HCEC 1CT (cell line): ENCODE measurements around the gene SKOR1.

Experiments
- DNase-seq: peaks from one replicate; pipeline ENCODE4 v3.0.0-alpha.2; 2017

SKOR1 gene

DNA sequence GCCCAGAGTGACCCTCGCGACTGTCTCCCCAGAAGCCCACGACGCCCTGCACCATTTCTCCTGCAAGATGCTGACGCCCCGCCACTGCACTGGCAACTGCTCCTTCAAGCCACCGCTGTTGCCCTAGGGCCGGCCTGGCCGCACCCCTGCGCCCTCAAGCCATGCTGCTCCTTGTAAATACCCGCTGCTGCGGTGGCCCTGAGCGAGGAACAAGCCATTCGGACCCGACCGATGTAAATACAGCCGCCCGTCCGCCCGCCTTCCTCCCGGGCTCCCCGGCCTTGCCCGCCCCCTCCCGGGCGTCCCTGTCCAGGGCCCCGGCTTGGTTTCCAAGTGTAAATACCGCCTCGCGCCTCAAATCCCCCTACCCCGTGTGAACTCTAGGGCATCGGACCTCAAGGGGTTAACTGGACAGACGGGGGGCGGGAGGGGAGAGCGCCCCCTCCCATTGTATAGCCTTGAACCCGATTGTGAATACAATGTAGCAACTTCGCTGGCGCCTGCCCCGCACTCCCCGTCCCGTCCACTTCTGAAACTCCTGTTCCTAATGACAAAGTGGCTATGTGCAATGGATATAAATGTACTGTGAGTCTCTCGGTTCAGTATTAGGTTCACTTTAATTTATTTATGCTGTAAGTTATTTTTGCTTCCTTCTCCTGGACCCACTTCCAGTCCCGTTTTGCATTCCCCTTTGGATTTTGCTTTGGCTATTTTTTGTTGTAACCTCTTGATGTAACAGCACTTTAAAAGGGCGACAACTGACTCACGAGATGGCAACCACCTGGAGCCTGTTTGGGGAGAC, 8.6 kb downstream of the SKOR1 start:
- peak; percentile 34 for DNase-seq

GRCh38 chr15:67834581-67835296, 9.4 kb downstream of the SKOR1 start:
- no peak for DNase-seq

- no peak for DNase-seq
These were observed 10.2 kb downstream of the SKOR1 start for GRCh38 chr15:67835297-67836133.

DNA sequence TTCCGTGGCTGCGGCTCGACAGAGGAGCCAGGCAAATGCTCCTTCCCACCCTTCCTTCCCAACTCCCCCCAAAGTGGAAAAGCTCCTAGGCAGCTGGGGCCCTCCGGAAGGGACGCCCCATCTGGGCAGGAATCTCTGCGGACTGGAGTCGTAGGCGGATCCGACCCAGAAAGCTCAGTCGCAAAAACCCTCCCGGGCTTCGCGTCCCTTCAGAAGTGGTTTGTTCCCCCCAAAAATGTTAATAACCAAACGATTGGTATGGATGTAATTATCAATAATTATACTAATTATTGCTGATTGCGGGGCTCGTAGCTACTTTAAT, 10.8 kb downstream of the SKOR1 start:
- no peak for DNase-seq

GRCh38 chr15:67836477-67836876, 11.2 kb downstream of the SKOR1 start:
- DNase-seq = no peak

- DNase-seq = no peak
These were observed 11.6 kb downstream of the SKOR1 start for GRCh38 chr15:67836955-67837354.

DNA sequence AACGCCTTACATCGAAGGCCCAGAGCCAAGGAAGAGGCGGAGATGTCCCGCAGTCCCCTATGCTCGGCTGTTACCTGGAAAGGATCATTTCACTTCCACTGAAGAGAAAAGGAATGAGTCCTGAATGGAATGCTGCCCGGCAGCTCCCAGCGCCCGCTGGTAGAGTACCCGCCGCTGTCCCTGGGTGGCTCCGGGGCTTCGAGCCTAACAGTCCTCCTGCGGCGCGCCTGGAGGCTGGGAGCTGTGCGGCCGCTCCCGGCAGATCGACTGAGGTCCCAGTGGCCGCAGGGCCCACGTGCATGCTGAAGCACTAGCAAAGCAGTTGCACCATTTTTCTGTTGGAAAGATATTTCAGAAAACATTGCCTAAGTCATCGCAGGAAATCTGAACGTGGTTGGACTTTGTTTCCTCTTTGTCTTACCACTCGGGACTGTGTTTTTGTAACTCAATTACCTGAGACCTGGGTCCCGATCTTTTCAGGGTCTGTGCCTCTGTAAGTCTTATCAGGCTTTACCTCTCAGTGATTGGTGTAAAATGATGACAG, 13.6 kb downstream of the SKOR1 start:
- DNase-seq = peak; percentile 23

- peak; percentile 51 for DNase-seq
These were observed 14.2 kb downstream of the SKOR1 start for GRCh38 chr15:67839499-67839928.

GRCh38 chr15:67839929-67840748, 14.8 kb downstream of the SKOR1 start, which contains the start of gene RNU6-1:
Gene RNU6-1, minus strand, starts transcription at chr15:67840045.
- peak; percentile 95 for DNase-seq

- DNase-seq = peak; percentile 17
These were observed 15.6 kb downstream of the SKOR1 start for GRCh38 chr15:67840749-67841512.

DNA sequence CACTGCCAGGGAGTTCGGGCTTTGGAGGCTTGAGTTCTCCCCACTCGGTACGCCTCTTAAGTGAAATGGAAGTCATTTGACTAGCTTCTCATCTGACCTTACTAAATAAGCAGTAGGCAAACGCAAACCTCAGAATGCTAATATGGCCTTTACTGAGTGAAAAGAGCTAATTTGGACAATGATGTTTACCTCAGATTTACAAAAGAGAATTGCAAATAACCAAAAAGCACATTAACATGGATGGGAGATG, 16.1 kb downstream of the SKOR1 start:
- DNase-seq = no peak

GRCh38 chr15:67843092-67843501, 17.8 kb downstream of the SKOR1 start:
- DNase-seq = no peak

- no peak for DNase-seq
These were observed 18.5 kb downstream of the SKOR1 start for GRCh38 chr15:67843571-67844387.

DNA sequence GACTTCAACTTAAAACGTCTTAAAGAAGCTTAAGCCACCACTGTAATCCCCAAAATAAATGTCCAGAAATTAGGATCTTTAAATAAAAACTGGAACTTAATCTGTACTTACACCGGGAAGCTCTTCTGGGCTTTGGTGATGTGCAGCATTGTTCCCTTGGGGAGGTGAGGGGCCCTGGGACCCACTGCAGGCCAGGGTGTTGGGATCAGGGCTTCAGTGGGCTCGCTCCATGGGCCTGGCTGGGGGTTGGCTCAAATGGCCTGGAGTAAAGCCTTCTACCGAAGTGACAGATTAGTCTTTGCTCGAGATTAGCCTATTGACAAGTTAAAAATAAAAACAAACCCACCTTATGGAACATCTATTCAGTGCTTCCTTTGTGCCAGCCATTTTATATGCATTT, 20.7 kb downstream of the SKOR1 start:
- no peak for DNase-seq

GRCh38 chr15:67849538-67849937, 24.2 kb downstream of the SKOR1 start:
- no peak for DNase-seq

GRCh38 chr15:67850336-67850735, 25.0 kb downstream of the SKOR1 start:
- no peak for DNase-seq

DNA sequence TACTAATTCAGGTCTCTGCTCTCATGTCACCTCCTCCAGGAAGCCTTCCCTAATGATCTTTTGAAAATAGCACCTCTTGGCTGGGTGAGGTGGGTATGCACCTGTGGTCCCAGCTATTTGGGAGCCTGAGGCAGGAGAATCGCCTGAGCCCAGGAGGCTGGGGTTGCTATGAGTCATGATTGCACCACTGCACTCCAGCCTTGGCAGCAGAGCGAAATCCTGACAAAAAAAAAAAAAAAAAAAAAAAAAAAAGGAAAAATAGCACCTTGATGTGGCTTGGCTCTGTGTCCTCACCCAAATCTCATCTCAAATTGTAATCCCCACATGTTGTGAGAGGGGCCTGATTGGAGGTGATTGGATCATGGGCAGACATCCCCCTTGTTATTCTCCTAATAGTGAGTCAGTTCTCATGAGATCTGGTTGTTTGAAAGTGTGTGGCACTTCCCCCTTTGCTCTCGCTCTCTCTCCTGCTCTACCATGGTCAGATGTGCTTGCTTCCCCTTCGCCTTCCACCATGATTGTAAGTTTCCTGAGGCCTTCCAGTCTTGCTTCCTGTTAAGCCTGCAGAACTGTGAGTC, 25.8 kb downstream of the SKOR1 start:
- peak; percentile 28 for DNase-seq

GRCh38 chr15:67852418-67852817, 27.1 kb downstream of the SKOR1 start:
- no peak for DNase-seq

GRCh38 chr15:67853454-67853853, 28.1 kb downstream of the SKOR1 start:
- no peak for DNase-seq

DNA sequence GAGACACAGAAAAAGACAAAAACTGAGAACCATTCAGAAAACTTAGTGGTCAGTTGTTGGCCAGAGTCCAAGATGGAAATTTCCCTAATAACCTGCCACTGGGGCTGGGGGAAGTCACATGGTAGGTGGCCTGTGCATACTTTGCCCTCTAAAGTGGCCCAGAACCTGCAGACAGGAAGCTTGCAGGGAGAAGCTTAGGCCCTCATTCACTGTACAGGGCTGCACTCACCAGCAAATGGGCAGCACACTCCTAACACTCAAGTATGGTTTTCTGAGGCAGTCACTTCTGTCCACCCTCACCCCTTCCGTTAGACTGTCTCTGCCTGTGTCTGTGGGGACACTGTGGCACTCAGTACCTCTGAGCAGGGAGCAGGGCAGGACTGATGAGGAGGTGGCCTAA, 29.0 kb downstream of the SKOR1 start:
- no peak for DNase-seq

DNA sequence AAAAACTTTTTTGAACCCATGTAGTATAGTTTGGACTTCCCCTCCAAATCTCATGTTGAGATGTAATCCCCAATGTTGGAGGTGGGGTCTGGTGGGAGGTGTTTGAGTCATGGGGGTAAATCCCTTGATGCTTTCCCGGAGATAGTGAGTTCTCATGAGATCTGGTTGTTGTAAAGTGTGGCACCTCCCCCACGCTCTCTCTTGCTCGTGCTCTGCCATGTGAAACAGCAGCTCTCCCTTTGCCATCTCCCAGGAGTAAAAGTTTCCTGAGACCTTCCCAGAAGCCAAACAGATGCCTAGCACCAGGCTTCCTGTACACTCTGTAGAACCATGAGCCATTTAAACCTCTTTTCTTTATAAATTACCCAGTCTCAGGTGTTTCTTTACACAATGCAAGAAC, 30.5 kb downstream of the SKOR1 start:
- no peak for DNase-seq
